HTERT RPE-1 (cell line): Measurements from ENCODE around the gene BAIAP2L2.
"Not testable (repeated sequence)": the region's sequence is repeated elsewhere in the genome, so short reads cannot be mapped to it uniquely, and the experiment has no call there.

Experiments
- in situ Hi-C: fragments of 300-500 bp; cut with MboI; formaldehyde crosslinking; loops from 4 replicates; pipeline ENCODE4 v1.14.3; 2020; ENCODE audit warnings: low sequenced_read_pairs

BAIAP2L2 gene

GRCh38 chr22:38041760-38042487 lies 68.6 kb downstream of the BAIAP2L2 start:
- in situ Hi-C loops, result no loop called here

- in situ Hi-C loops, result no loop called here
Measured at GRCh38 chr22:38040953-38041759, 69.3 kb downstream of the BAIAP2L2 start.

DNA sequence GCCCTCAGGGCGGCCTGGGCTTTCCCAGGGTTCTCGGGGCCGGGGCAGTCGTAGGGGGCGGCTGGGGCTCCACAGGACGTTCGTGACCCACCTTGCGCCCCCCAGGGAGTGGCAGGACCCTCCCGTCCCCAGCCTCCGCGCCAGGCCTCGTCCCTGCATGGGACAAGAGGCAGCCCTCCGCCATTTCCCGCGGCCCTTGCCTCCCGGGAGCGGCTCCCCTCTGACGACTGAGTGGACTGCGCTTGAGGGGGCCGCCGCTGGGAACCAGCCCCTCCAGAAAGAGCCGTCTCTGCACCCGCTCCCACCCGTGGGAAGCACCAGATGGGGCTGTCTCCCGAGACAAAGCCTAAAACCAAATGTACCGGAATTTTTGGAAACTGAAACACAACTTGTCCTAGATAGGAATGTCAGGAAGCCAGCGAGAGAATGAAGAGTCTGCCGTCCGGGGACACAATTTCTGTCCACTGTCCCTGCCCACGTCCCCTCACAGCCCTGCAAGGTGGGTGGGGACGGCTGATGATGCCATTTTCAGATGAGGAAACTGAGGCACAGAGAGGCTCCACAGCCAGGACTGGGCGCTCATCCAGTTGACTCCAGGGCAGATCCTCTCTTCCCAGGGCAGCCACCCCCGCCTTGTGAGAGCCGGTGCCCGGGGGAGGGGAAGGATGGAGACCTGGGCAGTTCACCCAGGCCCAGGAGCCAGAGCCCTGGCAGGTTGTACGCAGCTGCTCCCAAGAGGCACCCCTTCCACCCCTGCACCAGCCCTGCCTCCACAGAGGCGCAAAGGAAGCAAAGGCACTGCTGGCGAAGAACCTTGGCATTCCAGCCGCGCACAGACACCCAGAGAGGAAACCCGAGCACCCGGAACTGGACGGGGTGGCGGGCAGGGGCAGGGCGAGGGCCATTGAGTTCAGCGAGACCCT lies 71.3 kb downstream of the BAIAP2L2 start:
- in situ Hi-C loops, result no loop called here

- in situ Hi-C loops, result no loop called here
Measured at GRCh38 chr22:38038426-38038825, 72.1 kb downstream of the BAIAP2L2 start.

GRCh38 chr22:38037367-38038150 lies 72.9 kb downstream of the BAIAP2L2 start:
- in situ Hi-C loops, result not testable (repeated sequence)

- in situ Hi-C loops, result no loop called here
Measured at GRCh38 chr22:38036392-38037062, 74.0 kb downstream of the BAIAP2L2 start.

DNA sequence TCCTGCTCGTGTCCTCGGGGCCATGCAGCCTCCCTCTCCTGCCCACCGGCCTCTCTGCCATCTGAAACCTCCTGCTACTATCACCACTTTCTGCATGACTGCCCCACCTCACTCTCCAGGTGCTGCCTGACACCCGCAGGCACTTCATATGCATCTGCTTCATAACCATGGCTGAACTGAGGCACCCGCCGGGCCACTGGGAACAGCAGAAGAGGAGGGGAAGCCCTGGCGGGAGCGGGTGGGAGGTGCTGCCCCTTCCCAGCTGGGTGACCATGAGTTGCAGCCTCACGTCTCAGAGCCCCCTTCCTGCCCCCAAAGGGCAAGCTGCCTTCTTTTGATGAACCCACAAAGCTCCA lies 75.0 kb downstream of the BAIAP2L2 start:
- in situ Hi-C loops, result no loop called here
